Measurements from ENCODE around the gene SYT6.
A peak's percentile ranks its signal among the peaks of the same experiment; 100 is the strongest.

SYT6 gene

GRCh38 chr1:114154146-114154962 lies 685 bp upstream of the SYT6 start:
- DNase-seq (ENCODE audit: low spot score): no peak

- peak; percentile 50 for DNase-seq (ENCODE audit: low spot score)
Measured at GRCh38 chr1:114152508-114153260, 985 bp downstream of the SYT6 start.

- no peak for DNase-seq (ENCODE audit: low spot score)
Measured at GRCh38 chr1:114152089-114152507, 1.6 kb downstream of the SYT6 start.

DNA sequence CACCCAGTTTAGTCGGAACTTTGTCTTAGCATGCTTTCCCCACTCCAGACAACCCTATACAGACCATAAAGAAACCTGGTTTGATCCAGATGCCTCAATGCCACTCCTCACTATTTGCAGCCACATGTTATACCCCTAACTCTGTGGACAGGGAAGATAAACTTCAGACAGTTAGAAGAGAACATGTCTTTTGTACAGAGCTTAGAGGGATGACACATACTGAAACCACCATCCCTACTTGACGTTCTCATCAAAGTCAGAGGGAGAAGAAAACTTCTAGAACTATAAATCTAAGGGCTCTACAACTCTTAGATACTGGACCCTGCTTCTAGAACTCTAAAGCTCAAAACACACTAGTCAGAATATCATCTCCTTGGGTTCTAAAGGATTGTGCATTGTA lies 3.7 kb downstream of the SYT6 start:
- no peak for DNase-seq (ENCODE audit: low spot score)

GRCh38 chr1:114149211-114149610 lies 4.5 kb downstream of the SYT6 start:
- DNase-seq (ENCODE audit: low spot score): no peak

DNA sequence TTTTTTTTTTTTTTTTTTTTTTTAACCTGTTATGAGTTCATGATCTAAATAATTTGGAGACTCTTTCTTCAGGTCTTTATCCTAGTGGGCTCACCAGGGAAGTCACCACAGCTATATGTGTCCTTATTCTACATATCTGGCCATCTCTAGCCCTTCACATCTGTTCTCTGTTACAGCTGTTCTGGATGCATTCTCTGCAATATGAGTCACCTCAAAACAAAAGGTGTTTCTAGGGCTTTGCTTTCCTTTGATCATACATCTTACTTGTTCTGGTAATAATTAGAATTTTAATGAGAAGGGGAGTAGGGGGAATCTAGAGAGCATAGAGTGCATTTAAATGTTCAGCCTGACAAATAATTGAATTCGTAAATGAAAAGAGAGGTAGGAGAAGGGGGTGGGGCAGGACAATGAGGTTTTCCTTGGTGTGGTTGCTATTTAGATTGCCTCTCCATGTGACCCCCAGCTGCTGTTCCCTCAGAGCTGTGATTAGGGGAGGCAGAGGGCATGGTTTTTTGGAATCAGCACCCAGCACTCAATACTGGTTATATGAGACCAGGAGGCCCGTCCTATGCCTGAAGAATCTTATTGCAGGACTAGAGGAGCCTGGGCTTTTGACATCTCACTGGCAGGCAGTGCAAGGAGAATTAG lies 8.0 kb downstream of the SYT6 start:
- DNase-seq (ENCODE audit: low spot score): no peak

DNA sequence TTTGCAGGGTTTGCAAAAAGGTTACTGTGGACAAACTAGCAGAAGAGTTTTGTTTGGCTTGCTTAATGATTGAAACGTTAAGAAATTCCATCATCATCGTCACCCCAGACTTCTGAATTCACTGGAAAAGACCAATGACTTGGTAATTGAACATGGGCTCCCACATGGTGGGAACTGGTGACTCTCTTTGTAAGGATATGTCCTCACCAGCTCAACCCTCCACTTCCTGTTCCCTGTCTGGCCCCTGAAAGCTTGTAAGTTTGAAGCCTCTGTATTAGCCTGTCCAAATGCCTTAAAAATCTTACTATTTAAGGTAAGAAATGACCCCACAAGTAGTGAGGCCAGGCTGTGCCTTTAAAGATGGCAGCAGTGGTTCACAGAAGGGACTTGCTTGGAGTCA lies 9.7 kb downstream of the SYT6 start:
- no peak for DNase-seq (ENCODE audit: low spot score)

GRCh38 chr1:114139540-114139939 lies 14.1 kb downstream of the SYT6 start:
- DNase-seq (ENCODE audit: low spot score): no peak

DNA sequence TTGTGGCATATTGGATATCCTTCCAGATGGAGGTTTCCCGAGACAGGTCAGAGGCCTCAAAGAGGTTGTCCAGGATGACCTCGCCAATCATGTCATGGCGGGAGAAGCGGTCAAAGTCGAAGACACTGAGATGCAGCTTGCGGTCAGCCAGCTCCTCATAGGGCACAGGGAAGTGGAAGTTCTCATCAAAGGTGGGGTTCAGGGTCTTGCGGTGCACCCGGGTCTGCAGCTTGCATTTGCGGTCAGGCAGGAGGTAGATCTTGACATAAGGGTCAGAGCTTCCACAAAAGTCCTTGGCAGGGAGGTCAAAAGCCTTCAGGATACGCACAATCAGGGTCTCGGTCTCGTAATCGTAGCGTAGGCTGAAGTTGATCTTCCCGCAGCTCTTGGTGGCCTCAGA lies 16.2 kb downstream of the SYT6 start:
- no peak for DNase-seq (ENCODE audit: low spot score)

GRCh38 chr1:114135786-114136185 lies 17.9 kb downstream of the SYT6 start:
- no peak for DNase-seq (ENCODE audit: low spot score)

GRCh38 chr1:114134518-114134917 lies 19.2 kb downstream of the SYT6 start:
- no peak for DNase-seq (ENCODE audit: low spot score)

DNA sequence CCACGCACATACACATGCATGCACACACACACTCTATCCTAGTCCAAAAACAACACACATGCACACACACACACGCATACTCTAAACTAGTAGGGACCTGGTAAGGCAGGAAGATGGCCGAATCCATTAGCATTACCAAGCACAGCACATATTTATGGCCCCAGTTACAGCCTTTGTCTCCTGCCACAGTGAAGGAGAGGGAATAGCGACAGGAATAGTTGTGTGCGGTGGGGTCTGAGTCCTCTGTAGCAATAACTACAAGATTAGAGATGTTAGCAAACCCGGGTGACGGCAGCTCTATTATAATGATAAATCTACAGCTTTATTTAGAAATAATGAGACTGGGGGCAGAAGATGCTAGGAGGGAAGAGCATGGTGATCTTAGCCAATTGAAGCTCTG lies 20.5 kb downstream of the SYT6 start:
- DNase-seq (ENCODE audit: low spot score): no peak

DNA sequence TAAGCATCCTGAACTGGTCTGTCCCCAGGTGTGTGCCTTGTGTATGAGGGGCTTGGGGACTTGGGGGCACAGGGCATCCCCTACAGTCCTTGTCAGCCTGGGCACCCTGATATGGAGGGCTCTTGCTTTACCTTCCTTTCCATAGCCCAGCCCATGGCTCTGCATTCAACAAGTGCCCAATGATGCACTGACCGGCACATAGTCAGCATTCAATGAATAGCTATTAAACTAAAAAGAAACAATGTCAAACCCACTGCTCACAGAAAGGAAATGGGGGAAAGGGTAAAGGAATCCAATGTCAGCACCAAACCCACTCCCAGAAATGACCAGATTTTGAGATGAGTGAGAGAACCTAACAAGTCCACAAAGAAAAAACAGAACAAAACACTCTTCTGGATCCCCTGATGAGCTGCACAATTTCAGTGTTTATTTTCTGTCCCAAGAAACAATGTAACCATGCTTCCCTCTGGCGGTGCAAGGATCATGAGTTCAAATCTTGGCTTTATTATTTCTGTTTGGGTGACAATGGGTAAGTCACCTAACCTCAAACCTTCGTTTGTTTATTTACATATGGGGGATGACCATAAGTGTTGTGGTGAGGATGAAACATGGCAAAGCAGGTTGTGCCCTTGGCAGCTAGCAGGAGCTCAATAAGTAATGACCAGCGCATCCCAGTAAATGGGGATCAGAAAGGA lies 22.0 kb downstream of the SYT6 start:
- DNase-seq (ENCODE audit: low spot score): no peak

GRCh38 chr1:114130846-114131525 lies 22.7 kb downstream of the SYT6 start:
- no peak for DNase-seq (ENCODE audit: low spot score)

- no peak for DNase-seq (ENCODE audit: low spot score)
Measured at GRCh38 chr1:114130213-114130612, 23.5 kb downstream of the SYT6 start.

GRCh38 chr1:114128293-114128692 lies 25.4 kb downstream of the SYT6 start:
- no peak for DNase-seq (ENCODE audit: low spot score)

- DNase-seq (ENCODE audit: low spot score): no peak
Measured at GRCh38 chr1:114126261-114127095, 27.2 kb downstream of the SYT6 start.

GRCh38 chr1:114124644-114125043 lies 29.0 kb downstream of the SYT6 start:
- no peak for DNase-seq (ENCODE audit: low spot score)

DNA sequence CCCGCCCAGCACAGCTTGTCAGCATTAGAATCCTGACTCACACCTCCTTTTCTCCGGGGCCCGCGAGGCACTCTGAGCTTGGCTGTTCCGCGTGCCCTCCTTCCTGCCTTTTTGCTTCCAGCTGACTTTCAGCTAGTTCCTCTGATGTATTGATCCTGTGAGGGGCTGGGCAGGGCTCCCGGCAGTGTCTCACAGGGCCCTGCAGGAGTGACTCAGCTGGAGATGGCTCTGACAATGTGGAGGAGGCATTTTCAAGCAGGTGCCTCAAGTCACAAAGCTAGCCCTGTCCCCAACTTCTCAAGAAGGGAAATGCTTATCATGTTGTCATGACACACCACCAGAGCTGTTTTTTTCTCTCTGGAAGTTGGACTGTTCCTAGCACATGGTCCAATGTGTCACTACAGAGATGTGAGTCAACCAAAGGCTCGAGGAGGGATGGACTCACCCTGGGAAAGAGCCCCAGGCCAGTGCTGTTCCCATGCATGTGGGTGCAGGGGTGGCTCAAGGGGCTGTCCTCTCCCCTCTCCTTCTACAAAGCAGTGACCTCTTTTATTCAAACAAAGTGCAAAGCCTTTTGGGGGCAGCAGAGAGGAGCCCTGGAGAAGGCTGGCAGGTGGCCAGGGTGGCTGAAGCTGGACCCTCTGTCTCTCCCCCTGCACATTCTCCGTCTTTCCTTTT lies 30.6 kb downstream of the SYT6 start:
- DNase-seq (ENCODE audit: low spot score): no peak

- no peak for DNase-seq (ENCODE audit: low spot score)
Measured at GRCh38 chr1:114118351-114118990, 35.2 kb downstream of the SYT6 start.

Measured in HuH-7 (cell line).